ENCODE data around the gene CT45A9. TPM values are rescaled to one million over a fixed set of nuclear protein-coding genes. Genes with fewer than 3 reads are reported as not detected.
"Not testable (repeated sequence)": the region's sequence is repeated elsewhere in the genome, so short reads cannot be mapped to it uniquely, and the experiment has no call there.

The CT45A9 gene, protein sequence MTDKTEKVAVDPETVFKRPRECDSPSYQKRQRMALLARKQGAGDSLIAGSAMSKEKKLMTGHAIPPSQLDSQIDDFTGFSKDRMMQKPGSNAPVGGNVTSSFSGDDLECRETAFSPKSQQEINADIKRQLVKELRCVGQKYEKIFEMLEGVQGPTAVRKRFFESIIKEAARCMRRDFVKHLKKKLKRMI
- total RNA-seq (not detected in 2 replicates), polyA plus RNA-seq (not detected in 2 replicates)

DNA sequence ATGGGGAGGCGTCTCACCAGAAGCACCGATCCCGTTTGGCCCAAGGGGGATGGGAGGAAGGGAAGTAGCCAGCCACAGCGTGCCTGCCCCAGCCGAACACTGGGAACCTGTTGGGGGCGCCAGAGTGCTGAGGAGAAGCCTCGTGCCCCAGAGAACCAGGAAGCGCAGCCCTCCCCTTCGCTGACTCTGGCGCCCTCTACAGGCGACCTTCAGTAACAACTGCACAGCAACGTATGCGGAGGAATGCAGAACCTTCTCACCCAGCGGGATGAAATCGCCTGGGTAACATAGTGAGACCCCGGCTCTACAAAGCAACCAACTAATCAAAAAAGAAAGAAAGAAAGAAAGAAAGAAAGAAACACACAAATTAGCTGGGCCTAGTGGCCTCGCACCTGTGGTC lies at the start of gene CT45A9:
CT45A9 (minus strand) TSS at position 101 of the 400 bp plus-strand sequence. CDS start 3,751 bp downstream, outside the sequence.
- DNase-seq (ENCODE audit: low read depth in 1 of 2, low spot score in 1 of 2); H3K9me3 ChIP-seq (ENCODE audit: low read depth); H3K36me3 ChIP-seq; H3K27ac ChIP-seq; H3K4me1 ChIP-seq (ENCODE audit: low read depth); H3K4me3 ChIP-seq; H3K27me3 ChIP-seq: not testable (repeated sequence)

DNA sequence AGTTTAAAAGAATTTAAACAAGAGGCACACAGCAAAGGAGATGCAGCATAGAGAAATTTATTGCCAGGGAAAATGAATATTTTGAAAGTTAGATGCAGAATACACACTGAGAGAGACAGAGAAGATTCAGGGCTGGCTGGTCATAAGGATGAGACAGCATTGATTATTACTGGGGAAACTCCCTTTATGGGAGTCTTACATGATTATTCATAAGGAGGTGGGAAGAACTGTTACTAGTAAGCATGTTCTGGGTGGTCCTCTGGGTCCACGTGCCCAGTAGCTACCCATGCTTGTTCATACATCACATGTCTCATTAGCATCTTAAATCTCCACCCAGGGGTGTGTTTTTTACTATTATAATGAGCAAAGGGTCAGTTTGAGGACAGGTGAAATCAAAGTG lies 48.9 kb upstream of the CT45A9 start:
- H3K4me3 ChIP-seq; DNase-seq (ENCODE audit: low read depth in 1 of 2, low spot score in 1 of 2); H3K27me3 ChIP-seq; H3K4me1 ChIP-seq (ENCODE audit: low read depth); H3K36me3 ChIP-seq; H3K27ac ChIP-seq; H3K9me3 ChIP-seq (ENCODE audit: low read depth): not testable (repeated sequence)

DNA sequence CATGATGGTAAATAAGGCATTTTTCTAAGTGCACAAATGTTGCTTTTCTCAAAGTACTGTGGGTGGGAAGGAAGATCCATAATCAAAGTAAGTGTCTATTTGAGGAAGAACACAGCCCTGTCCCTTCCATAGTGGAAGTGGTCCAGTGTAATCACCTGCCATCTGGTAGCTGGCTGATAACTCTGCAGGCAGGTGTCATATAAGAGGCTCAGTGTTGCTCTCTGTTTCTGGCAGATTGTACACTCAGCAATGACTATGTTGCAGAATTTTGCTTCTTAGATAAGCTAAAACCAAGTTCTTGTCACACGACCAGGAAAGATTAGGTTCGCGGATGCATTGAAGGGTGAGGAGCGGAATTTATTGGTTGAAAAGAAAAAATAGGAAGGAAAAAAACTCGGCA lies 42.8 kb upstream of the CT45A9 start:
- Histone ChIP-seq H3K4me1 (ENCODE audit: low read depth) (no peaks in the 10 kb centered on the region), H3K27me3 (no peaks in the 10 kb centered on the region), H3K4me3 (no peak overlapping the region), H3K9me3 (ENCODE audit: low read depth) (no peaks in the 10 kb centered on the region), H3K36me3 (no peaks in the 10 kb centered on the region), H3K27ac (no peak overlapping the region)
- no peak for DNase-seq (ENCODE audit: low read depth in 1 of 2, low spot score in 1 of 2)
- TF ChIP-seq, protein P1, sequence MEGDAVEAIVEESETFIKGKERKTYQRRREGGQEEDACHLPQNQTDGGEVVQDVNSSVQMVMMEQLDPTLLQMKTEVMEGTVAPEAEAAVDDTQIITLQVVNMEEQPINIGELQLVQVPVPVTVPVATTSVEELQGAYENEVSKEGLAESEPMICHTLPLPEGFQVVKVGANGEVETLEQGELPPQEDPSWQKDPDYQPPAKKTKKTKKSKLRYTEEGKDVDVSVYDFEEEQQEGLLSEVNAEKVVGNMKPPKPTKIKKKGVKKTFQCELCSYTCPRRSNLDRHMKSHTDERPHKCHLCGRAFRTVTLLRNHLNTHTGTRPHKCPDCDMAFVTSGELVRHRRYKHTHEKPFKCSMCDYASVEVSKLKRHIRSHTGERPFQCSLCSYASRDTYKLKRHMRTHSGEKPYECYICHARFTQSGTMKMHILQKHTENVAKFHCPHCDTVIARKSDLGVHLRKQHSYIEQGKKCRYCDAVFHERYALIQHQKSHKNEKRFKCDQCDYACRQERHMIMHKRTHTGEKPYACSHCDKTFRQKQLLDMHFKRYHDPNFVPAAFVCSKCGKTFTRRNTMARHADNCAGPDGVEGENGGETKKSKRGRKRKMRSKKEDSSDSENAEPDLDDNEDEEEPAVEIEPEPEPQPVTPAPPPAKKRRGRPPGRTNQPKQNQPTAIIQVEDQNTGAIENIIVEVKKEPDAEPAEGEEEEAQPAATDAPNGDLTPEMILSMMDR (IDR thresholded peaks at IDR 0.05; ENCODE audit: low read depth, low read length), result no peak

DNA sequence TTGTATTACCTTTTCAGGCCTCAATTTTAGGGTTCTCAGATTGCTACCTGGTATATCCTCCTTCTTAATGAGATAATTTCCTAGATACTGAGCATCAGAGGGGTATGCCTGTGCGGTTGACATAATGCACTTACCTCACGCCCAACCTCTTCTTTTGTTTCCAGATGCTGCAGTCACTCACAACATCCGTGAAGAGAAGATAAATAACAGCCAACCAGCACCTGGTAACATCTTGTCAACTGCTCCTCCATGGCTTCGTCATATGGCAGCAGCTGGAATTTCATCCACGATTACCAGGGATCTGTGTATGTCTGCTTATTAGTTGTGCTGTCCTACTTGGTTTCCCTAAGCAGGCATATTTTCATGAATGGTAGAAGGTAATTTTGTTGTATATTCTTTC lies 38.6 kb upstream of the CT45A9 start:
- no peaks in the 10 kb centered on the region for H3K4me1 ChIP-seq (ENCODE audit: low read depth)
- no peak overlapping the region for H3K27ac ChIP-seq
- no peaks in the 10 kb centered on the region for H3K36me3 ChIP-seq
- DNase-seq (ENCODE audit: low read depth in 1 of 2, low spot score in 1 of 2), result no peak
- no peaks in the 10 kb centered on the region for H3K9me3 ChIP-seq (ENCODE audit: low read depth)
- TF ChIP-seq, protein P1 (IDR thresholded peaks at IDR 0.05; ENCODE audit: low read depth, low read length), result no peak
- no peaks in the 10 kb centered on the region for H3K27me3 ChIP-seq
- H3K4me3 ChIP-seq, result no peak overlapping the region

DNA sequence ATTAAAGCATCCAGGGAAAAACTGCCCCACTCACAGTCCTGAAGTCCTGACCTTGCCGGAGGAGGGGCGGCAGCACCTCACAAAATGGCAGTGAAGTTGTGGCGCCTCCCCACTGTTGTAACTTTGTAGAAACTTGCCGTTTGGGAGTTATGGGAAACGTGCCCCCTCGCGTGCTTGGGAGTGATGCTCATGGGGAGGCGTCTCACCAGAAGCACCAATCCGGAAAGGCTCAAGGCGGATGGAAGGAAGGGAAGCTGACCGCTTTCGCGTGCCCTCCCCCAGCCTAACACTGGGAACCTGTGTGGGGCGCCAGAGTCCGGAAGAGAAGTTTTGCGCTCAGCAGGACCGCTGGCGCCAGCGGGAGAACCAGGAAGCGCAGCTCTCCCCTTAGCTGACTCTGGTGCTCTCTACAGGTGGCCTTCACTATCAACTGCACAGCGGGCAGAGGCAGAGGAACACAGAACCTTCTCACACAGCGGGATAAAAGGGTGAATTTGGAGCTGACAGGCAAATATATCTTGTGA lies 21.7 kb upstream of the CT45A9 start, which contains the start of the genes CT45A10 and SAGE1:
CT45A10 (minus strand) TSS at position 151 of the 524 bp plus-strand sequence. CDS start 8,100 bp downstream, outside the sequence.
SAGE1 (plus strand) TSS at position 423 of the 524 bp plus-strand sequence. CDS start 2,527 bp downstream, outside the sequence.
- Histone ChIP-seq H3K27me3 (no peaks in the 10 kb centered on the region), H3K4me3 (no peak within 1 kb of the TSS), H3K27ac (no peak within 1 kb of the TSS), H3K9me3 (ENCODE audit: low read depth) (no peaks in the 10 kb centered on the region), H3K4me1 (ENCODE audit: low read depth) (no peaks in the 10 kb centered on the region), H3K36me3 (no peaks in the 10 kb centered on the region)
- DNase-seq (ENCODE audit: low read depth in 1 of 2, low spot score in 1 of 2), result no peak
- TF ChIP-seq, protein P1 (IDR thresholded peaks at IDR 0.05; ENCODE audit: low read depth, low read length), result no peak

DNA sequence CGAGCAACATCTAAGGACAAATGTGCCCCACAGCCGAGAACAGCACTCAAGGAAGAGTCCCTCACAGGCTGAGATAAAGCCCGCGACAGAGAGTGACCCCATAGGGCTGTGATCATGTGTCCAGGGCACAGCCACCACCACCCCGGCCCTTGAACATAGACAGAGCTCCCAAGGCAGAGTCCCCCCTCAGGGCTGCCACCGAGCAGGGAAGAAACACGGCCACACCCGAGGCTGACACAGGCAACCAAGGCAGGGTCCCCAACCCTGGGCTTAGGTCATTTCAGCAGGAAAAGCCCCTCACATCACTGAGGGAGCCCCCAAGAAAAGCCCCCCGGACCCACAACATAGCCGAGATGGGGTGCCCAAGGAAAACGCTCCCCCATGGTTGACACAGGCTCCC lies 21.2 kb upstream of the CT45A9 start:
- Histone ChIP-seq H3K9me3 (ENCODE audit: low read depth) (no peaks in the 10 kb centered on the region), H3K36me3 (no peaks in the 10 kb centered on the region), H3K4me1 (ENCODE audit: low read depth) (no peaks in the 10 kb centered on the region), H3K27me3 (no peaks in the 10 kb centered on the region), H3K4me3 (no peak overlapping the region), H3K27ac (no peak overlapping the region)
- no peak for DNase-seq (ENCODE audit: low read depth in 1 of 2, low spot score in 1 of 2)
- TF ChIP-seq, protein P1 (IDR thresholded peaks at IDR 0.05; ENCODE audit: low read depth, low read length), result no peak
